Tibial nerve (tissue), 3 donors: ENCODE results near the gene RPS25.
"Not testable (repeated sequence)": the region's sequence is repeated elsewhere in the genome, so short reads cannot be mapped to it uniquely, and the experiment has no call there.

ENCODE experiments used
- CTCF ChIP-seq, 5 experiments: fragments of 200-600 bp in 3 of 5; fragments of 450-650 bp in 2 of 5; sonication (generic) in 3 of 5; IDR thresholded peaks; one replicate each; pipeline ENCODE4 v1.5.1; 2016 to 2019; ENCODE audit warnings: antibody characterized with exemption in 5 of 5, mild to moderate bottlenecking in 3 of 5, moderate library complexity in 2 of 5
- POLR2A ChIP-seq, 2 donors: fragments of 450-650 bp; IDR thresholded peaks; one replicate each; pipeline ENCODE4 v1.6.1; 2017; ENCODE audit warnings: antibody characterized with exemption in 2 of 2, mild to moderate bottlenecking in 2 of 2, moderate library complexity in 2 of 2

DNA sequence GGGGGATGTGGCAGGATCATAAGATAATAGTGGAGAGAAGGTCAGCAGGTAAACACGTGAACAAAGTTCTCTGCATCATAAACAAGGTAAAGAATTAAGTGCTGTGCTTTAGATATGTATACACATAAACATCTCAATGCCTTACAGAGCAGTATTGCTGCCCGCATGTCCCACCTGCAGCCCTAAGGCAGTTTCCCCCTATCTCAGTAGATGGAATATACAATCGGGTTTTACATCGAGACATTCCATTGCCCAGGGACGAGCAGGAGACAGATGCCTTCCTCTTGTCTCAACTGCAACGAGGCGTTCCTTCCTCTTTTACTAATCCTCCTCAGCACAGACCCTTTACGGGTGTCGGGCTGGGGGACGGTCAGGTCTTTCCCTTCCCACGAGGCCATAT is 21.3 kb upstream of the RPS25 start:
- TF ChIP-seq CTCF, POLR2A (IDR thresholded peaks at IDR 0.05): not testable (repeated sequence)
